Pancreas (tissue), 10 donors: ENCODE measurements around the gene HOTAIR. TPM values are rescaled to one million over a fixed set of nuclear protein-coding genes. Genes with fewer than 3 reads are reported as not detected.

ENCODE experiments used
- ATAC-seq, 4 donors: fragments of 200-7000 bp; cut with Tn5 transposase; one replicate each; pipeline versions ENCODE4 v1.8.0 to v1.9.1; 2020; ENCODE audit warnings: mild to moderate bottlenecking in 4 of 4, moderate library complexity in 4 of 4
- DNase-seq, 6 donors: peaks; one replicate each; pipeline ENCODE4 v3.0.0-alpha.2; 2020
- FAIRE-seq: peaks from 2 replicates; lab custom pipeline; 2012; peaks lifted over from hg19 to GRCh38; lab: Jason Lieb, UNC
- H3K27ac ChIP-seq, 4 donors: fragments of 200-600 bp; sonication (generic); 1 replicate in 3 of 4; 2 replicates in 1 of 4; pipeline versions ENCODE4 v1.5.0 to v1.8.0; 2020
- H3K27me3 ChIP-seq, 4 donors: fragments of 200-600 bp; one replicate each; pipeline ENCODE4 v1.8.0; 2021
- H3K36me3 ChIP-seq, 3 donors: fragments of 200-600 bp; sonication (generic) in 1 of 3; one replicate each; pipeline versions ENCODE4 v1.5.0 to v1.8.0; 2020 to 2021
- H3K4me1 ChIP-seq, 3 donors: fragments of 200-600 bp; one replicate each; pipeline ENCODE4 v1.8.0; 2021
- H3K4me3 ChIP-seq, 4 donors: fragments of 200-600 bp; sonication (generic) in 2 of 4; one replicate each; pipeline versions ENCODE4 v1.5.0 to v1.8.0; 2020 to 2021
- H3K9me3 ChIP-seq, 4 donors: fragments of 200-600 bp; one replicate each; pipeline ENCODE4 v1.8.0; 2021
- WGBS, 2 donors: extraction: QIAGEN DNeasy Blood & Tissue Kit; methylation state at CpG; one replicate each; pipeline ENCODE4 v1.1.7; 2013; 5-methylcytosine and 5-hydroxymethylcytosine counted together
- intact Hi-C, 3 donors: fragments of 100-400 bp; cut with DNase I; formaldehyde crosslinking; loops; one replicate each; pipeline versions ENCODE4 v1.11.1 to v1.14.2; 2022
- polyA plus RNA-seq, 2 donors: library from polyadenylated mRNA; stranded (reverse); fragments of 200-250 nt; gene quantifications; one replicate each; pipeline ENCODE4 v1.2.3, GENCODE V29; 2013
- total RNA-seq, 6 donors: library from RNA; stranded (reverse); fragmentation: NEBNext Ultra II Directional in 4 of 6; extraction: Animal tissue kit (Norgen Biotek cat#: 25700) in 4 of 6; gene quantifications; one replicate each; pipeline versions ENCODE4 v1.2.1 to v1.2.4, GENCODE V29; 2021 to 2023
- TF ChIP-seq, protein P1 (sequence below), 4 donors: fragments of 200-600 bp; sonication (generic) in 3 of 4; IDR thresholded peaks; one replicate each; pipeline versions ENCODE4 v1.5.0 to v1.8.0; 2021; ENCODE audit warnings: antibody characterized with exemption in 4 of 4
- donor health status: healthy with polysubstance abuse.
- donor health status: DM: no; HTN: no; CAD: no; lungs with moderate emphysema.
- donor health status: DM: no; HTN: no; CAD: no.
- donor health status: control.
- donor health status: control.
- donor health status: Bipolar disorder and iron deficiency.
- donor health status: DM: yes; HTN: yes; CAD: no.
- donor health status: DM: no; HTN: no; CAD: no.
- donor health status: DM: no; HTN: no; CAD: no.
- donor health status: DM: yes; HTN: yes; CAD: no.

HOTAIR gene
- total and polyA plus RNA-seq, 8 donors, result not detected

DNA sequence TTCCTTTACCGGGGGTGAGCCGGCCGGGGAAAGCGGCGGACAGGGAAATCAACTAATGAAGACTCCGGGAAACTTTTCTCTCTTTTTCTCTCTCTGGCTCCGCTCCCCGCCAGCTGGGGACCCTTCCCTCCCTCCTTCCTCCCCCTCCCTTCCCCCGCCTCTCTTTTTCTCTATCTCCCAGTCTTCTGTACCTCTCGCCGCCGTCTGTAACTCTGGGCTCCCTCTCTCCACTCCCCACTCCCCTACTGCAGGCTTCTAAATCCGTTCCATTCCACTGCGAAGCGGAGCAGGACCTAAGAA lies 8.7 kb downstream of the HOTAIR start:
- ATAC-seq (no peak), FAIRE-seq (no peak), DNase-seq (no peak)
- H3K4me3 ChIP-seq, result no peak overlapping the region
- TF ChIP-seq, protein P1, sequence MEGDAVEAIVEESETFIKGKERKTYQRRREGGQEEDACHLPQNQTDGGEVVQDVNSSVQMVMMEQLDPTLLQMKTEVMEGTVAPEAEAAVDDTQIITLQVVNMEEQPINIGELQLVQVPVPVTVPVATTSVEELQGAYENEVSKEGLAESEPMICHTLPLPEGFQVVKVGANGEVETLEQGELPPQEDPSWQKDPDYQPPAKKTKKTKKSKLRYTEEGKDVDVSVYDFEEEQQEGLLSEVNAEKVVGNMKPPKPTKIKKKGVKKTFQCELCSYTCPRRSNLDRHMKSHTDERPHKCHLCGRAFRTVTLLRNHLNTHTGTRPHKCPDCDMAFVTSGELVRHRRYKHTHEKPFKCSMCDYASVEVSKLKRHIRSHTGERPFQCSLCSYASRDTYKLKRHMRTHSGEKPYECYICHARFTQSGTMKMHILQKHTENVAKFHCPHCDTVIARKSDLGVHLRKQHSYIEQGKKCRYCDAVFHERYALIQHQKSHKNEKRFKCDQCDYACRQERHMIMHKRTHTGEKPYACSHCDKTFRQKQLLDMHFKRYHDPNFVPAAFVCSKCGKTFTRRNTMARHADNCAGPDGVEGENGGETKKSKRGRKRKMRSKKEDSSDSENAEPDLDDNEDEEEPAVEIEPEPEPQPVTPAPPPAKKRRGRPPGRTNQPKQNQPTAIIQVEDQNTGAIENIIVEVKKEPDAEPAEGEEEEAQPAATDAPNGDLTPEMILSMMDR (IDR thresholded peaks at IDR 0.05), result no peak
- no peaks in the 10 kb centered on the region for H3K9me3 ChIP-seq
- peaks cover 8 to 65% (median 18%) of the 10 kb centered on the region in 4 donors for H3K27me3 ChIP-seq
- no peak overlapping the region for H3K27ac ChIP-seq
- intact Hi-C loops, result no loop called here
- WGBS, 2 donors, result 7 to 8% methylated on average over 15 of the region's 15 CpGs
- no peaks in the 10 kb centered on the region for H3K36me3 ChIP-seq
- H3K4me1 ChIP-seq, result no peaks in the 10 kb centered on the region

GRCh38 chr12:53965281-53966084 lies 9.3 kb downstream of the HOTAIR start:
- DNase-seq, result peak in 1 of 6 donors; percentile 23
- no peaks in the 10 kb centered on the region for H3K36me3 ChIP-seq
- no peak overlapping the region for H3K27ac ChIP-seq
- no peak overlapping the region for H3K4me3 ChIP-seq
- H3K27me3 ChIP-seq, result peaks cover 8 to 66% (median 24%) of the 10 kb centered on the region in 4 donors
- ATAC-seq, result no peak
- no peak for FAIRE-seq
- intact Hi-C loops, result no loop called here
- WGBS, 2 donors, result 5 to 6% methylated on average over 18 of the region's 18 CpGs
- H3K4me1 ChIP-seq, result no peaks in the 10 kb centered on the region
- TF ChIP-seq, protein P1 (IDR thresholded peaks at IDR 0.05), result no peak
- H3K9me3 ChIP-seq, result no peaks in the 10 kb centered on the region

DNA sequence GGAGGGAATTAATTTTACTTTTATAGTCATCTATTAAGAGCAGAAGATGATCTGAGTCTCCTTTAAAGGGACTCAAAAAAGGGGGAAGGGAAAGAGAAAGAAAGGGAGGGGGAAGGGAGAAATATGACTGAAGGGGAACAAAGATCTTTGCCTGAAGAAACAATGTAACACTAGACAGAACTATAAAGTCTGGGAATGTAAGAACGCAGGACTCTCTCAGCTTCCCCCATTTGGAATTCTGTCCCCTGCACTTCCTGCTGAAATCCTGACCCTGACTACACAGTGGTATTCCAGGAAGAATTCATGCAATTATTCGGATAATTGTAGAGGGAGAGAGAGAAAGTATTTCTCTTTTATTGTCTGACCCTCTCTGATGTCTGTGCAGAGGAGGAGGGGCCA lies 10.4 kb downstream of the HOTAIR start:
- Histone ChIP-seq H3K27me3 (peaks cover 8 to 66% (median 23%) of the 10 kb centered on the region in 4 donors), H3K27ac (no peak overlapping the region), H3K4me1 (no peaks in the 10 kb centered on the region), H3K36me3 (no peaks in the 10 kb centered on the region), H3K9me3 (no peaks in the 10 kb centered on the region), H3K4me3 (no peak overlapping the region)
- no peak for FAIRE-seq
- 11 to 16% methylated on average over 2 of the region's 2 CpGs for WGBS, 2 donors
- intact Hi-C loops, result no loop called here
- no peak for DNase-seq
- TF ChIP-seq, protein P1 (IDR thresholded peaks at IDR 0.05), result no peak
- ATAC-seq, result no peak

DNA sequence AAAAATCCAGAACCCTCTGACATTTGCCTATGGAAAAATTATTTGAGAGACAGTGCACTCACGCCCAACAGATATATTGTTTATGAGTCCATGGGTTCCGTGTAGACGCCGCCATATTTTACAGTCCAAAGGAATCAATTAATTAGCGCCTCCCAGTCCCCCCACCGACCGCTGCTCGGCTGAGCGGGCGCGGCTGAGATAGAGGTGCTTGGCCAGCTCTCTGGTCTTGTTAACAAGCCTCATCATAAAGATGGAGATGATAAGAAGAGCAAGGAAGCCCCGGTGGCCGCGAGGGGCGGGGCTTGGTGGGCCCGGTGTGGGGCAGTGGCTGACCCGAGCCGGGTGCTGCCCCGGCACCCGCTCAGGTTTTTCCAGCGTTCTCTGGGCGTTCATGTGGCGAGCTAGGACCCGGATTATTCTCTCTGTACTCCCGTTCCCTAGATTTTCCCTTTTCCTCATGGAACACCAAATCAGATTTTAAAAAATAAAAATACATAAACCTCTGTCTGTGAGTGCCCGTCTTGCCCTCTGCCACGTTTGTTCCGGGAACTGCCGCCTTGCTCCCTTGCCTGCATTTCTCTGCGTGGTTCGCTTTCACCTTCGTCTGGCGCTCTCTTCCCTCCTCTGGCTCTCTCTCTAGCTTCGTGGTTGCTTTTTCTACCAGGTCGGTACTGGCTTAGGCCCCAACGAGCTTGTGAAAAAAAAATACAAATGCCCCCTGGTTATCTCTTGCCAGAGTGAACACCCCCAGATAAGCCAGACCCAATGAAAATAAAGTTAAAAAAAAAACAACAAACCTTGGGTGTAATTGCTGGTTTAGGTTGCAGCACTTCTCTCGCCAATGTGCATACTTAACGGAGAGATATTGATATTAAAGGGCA lies 11.1 kb downstream of the HOTAIR start:
- Histone ChIP-seq H3K27me3 (peaks cover 8 to 68% (median 24%) of the 10 kb centered on the region in 4 donors), H3K4me1 (no peaks in the 10 kb centered on the region), H3K27ac (no peak overlapping the region), H3K36me3 (no peaks in the 10 kb centered on the region), H3K9me3 (no peaks in the 10 kb centered on the region), H3K4me3 (no peak overlapping the region)
- TF ChIP-seq, protein P1 (IDR thresholded peaks at IDR 0.05), result no peak
- ATAC-seq, result no peak
- no peak for FAIRE-seq
- WGBS, 2 donors, result 12 to 13% methylated on average over 38 of the region's 38 CpGs
- DNase-seq, result peak in 2 of 6 donors; percentile 37 to 42
- intact Hi-C loops, result no loop called here
